Measurements from ENCODE around the gene RABL6.
"Not testable (repeated sequence)": the region's sequence is repeated elsewhere in the genome, so short reads cannot be mapped to it uniquely, and the experiment has no call there.

RABL6 gene

DNA sequence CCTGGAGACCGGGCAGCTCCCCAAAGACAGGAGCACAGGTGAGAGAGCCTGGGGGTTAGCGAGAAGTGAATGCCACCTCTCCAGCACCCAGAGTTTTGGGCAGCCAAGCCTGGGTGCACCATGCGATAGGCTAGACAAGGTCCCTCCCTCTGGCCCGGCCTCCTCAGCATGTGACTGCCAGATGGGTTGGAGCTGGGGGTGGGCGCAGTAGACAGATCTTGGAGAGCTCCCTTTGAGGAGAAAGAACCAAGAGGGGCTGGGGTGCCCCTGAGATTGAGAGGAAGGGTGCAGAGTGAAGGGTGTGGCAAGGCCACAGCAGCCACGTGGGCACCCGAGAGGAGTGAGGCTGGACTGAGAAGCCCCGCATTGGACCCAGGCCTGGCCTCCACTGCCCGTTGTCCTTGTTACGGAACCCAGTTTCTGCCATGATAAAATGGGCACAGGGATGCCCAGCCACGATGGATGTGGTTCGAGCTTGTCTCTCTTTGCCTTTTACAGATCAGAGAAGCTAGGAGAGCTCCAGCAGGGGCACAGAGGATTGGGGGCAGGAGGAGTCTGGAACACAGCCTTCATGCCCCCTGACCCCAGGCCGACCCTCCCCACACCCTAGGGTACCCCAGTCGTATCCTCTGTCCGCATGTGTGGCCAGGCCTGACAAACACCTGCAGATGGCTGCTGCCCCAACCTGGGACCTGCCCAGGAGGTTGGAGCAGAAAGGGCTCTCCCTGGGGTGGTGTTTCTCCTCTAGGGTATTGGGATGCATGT is 15.2 kb upstream of the RABL6 start:
- TF ChIP-seq, protein P1, sequence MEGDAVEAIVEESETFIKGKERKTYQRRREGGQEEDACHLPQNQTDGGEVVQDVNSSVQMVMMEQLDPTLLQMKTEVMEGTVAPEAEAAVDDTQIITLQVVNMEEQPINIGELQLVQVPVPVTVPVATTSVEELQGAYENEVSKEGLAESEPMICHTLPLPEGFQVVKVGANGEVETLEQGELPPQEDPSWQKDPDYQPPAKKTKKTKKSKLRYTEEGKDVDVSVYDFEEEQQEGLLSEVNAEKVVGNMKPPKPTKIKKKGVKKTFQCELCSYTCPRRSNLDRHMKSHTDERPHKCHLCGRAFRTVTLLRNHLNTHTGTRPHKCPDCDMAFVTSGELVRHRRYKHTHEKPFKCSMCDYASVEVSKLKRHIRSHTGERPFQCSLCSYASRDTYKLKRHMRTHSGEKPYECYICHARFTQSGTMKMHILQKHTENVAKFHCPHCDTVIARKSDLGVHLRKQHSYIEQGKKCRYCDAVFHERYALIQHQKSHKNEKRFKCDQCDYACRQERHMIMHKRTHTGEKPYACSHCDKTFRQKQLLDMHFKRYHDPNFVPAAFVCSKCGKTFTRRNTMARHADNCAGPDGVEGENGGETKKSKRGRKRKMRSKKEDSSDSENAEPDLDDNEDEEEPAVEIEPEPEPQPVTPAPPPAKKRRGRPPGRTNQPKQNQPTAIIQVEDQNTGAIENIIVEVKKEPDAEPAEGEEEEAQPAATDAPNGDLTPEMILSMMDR (conservative IDR thresholded peaks at IDR 0.05; ENCODE audit: control insufficient read depth, insufficient read depth, low read depth, low read length): no peak
- H3K4me3 ChIP-seq (ENCODE audit: control insufficient read depth, low read depth, low read length): no peak overlapping the region
- DNase-seq (ENCODE audit: low read depth): no peak

DNA sequence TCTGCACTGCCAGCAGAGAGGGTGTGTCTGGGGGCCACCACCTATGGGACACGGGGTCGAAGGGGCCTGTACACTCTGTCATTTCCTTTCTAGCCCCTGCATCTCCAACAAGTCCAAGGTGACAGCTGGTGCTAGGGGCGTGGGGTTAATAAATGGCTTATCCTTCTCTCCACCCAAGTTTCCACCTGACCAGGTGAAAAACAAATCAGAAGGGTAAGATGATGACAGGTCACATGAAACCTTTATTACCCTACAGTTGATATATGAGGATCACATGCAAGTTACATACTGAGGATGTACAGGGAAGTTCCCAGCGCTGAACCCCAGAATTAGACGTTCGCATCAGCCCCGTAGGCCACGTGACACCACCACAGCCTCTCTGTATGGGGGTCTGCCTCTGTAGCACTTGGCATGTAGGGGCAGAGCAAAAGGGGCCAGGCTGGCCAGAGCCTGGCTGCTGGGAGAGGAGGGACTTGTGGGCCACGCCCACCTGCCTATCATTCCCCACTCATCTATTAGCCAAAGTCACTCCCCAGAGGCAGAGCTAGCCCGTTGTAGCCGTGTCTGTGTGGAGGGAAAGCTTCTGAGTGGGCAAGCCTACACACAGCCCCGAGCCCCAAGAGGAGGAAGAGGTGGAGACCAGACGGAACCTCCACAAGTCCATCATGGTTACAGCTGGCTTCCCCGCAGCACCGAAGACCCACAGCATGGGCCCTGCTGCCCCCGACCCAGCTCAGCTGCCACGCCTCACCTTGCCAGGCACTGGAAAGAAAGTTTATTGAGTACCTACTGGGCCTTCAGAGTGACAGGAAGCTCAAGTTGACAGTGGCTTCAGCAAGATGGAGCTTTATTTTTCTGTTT is 14.4 kb upstream of the RABL6 start:
- DNase-seq (ENCODE audit: low read depth): no peak
- no peak overlapping the region for H3K4me3 ChIP-seq (ENCODE audit: control insufficient read depth, low read depth, low read length)
- TF ChIP-seq, protein P1 (conservative IDR thresholded peaks at IDR 0.05; ENCODE audit: control insufficient read depth, insufficient read depth, low read depth, low read length): no peak

DNA sequence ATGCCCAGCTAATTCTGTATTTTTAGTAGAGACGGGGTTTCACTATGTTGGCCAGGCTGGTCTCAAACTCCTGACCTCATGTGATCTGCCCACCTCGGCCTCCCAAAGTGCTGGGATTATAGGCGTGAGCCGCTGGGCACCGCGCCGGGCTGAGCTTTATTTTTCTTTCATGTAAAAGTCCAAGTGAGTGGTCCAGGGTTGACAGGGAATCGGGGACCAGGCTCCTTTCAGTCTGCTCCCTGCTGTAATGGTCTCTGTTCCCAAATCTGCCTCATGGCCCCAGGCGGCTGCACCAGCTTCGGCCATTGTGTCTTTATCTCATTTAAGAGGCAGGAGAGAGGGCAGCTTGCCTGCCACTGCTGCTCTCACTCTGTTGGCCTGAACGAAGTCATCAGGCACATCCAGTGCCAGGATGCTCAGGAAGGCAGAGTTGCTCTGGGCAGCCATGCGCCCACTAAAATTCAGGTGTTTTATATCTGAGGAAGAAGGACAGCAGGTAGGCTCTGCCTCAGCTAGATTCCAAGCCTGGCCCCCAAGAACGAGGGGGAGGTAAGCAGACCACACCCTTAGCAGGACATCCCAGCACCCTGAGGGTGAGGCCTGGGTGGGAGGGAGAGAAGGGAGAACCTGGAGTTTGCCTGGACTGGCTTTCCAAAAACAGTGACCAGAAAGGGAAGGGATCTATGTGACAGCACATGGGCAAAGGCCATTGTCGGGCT is 13.3 kb upstream of the RABL6 start:
- no peak for DNase-seq (ENCODE audit: low read depth)
- no peak overlapping the region for H3K4me3 ChIP-seq (ENCODE audit: control insufficient read depth, low read depth, low read length)
- TF ChIP-seq, protein P1 (conservative IDR thresholded peaks at IDR 0.05; ENCODE audit: control insufficient read depth, insufficient read depth, low read depth, low read length): no peak

DNA sequence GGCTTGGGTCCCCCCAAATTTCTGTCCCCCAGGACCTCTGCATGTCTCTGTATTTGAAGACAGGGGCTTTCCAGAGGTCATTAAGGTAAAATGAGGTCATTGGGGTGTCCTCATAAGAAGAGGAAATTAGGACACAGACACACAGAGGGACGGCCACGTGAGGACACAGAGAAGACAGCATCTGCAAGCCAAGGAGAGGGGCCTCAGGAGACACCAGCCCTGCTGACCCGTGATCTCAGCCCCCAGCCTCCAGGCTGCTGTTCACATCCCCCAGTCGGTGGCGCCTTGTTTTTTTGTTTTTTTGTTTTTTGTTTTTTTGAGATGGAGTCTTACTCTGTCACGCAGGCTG is 12.8 kb upstream of the RABL6 start:
- TF ChIP-seq, protein P1 (conservative IDR thresholded peaks at IDR 0.05; ENCODE audit: control insufficient read depth, insufficient read depth, low read depth, low read length): no peak
- no peak for DNase-seq (ENCODE audit: low read depth)
- no peak overlapping the region for H3K4me3 ChIP-seq (ENCODE audit: control insufficient read depth, low read depth, low read length)

DNA sequence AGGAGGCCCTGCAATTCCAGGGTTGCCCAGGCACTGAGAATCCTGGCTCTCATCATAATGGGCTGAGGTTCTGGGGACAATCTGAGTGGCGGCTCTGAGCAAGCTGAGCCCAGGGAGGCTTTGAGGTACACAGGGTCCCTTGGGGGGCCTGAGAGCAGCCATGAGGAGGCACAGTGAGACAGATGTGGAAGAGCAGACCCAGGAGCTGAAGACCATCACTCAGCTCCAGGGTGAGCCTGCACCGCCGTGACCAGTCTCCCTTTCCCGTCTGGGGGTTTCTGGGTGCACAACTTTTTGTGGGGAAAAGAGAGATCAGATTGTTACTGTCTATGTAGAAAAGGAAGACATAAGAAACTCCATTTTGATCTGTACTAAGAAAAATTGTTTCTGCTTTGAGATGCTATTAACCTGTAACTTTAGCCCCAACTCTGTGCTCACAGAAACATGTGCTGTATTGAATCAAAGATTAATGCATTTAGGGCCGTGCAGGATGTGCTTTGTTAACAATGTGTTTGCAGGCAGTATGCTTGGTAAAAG is 11.4 kb upstream of the RABL6 start, which contains the start of gene CCDC183:
Gene CCDC183 (plus strand): TSS at position 101 of the 537 bp plus-strand sequence. CDS start 60 bp downstream, at position 161.
- DNase-seq (ENCODE audit: low read depth): no peak
- no peak within 1 kb of the TSS for H3K4me3 ChIP-seq (ENCODE audit: control insufficient read depth, low read depth, low read length)
- TF ChIP-seq, protein P1 (conservative IDR thresholded peaks at IDR 0.05; ENCODE audit: control insufficient read depth, insufficient read depth, low read depth, low read length): no peak

DNA sequence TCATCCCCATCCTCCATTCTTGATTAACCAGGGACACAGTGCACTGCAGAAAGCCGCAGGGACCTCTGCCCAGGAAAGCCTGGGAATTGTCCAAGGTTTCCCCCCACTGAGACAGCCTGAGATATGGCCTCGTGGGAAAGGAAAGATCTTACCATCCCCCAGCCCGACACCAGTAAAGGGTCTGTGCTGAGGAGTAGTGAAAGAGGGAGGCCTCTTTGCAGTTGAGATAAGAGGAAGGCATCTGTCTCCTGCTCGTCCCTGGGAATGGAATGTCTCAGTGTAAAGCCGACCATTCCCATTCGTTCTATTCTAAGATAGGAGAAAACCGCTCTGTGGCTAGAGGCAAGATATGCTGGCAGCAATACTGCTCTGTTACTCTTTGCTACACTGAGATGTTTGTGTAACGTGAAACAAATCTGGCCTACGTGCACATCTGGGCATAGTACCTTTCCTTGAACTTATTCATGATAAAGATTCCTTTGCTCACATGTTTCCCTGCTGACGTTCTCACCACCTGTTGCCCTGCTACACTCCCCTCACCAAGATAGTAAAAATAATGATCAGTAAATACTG is 10.9 kb upstream of the RABL6 start:
- DNase-seq (ENCODE audit: low read depth); H3K4me3 ChIP-seq (ENCODE audit: control insufficient read depth, low read depth, low read length): not testable (repeated sequence)

Data from fibroblast of mammary gland (primary cell).